A673 (cell line): ENCODE results near the gene KCNK3. TPM values are rescaled to one million over a fixed set of nuclear protein-coding genes. Genes with fewer than 3 reads are reported as not detected.

Source experiments
- BruUV-seq: library from RNA; stranded (reverse); fragments of 400-500 nt; replicated peaks from 2 replicates; lab custom pipeline; 2021; lab: Mats Ljungman, UMichigan
- CTCF ChIA-PET: fragments of 300-600 bp; sonication (Branson Sonifier 250); formaldehyde crosslinking; loops from one replicate; lab custom pipeline; 2022; ENCODE audit warnings: antibody characterized with exemption; lab: Charles Lee
- POLR2A ChIA-PET: fragments of 300-600 bp; sonication (Branson Sonifier 250); formaldehyde crosslinking; loops from one replicate; lab custom pipeline; 2022; ENCODE audit warnings: antibody characterized with exemption; ENCODE audit not compliant: low non-redundant PET; lab: Charles Lee
- DNase-seq: peaks from one replicate; pipeline ENCODE4 v3.0.0-alpha.2; 2015; ENCODE audit warnings: low spot score
- H3K27ac ChIP-seq: fragments of 200-600 bp; sonication (generic); 2 replicates; pipeline ENCODE4 v1.5.1; 2016; ENCODE audit warnings: mixed run types, low read depth, mild to moderate bottlenecking, mixed read lengths, antibody characterized with exemption, low read length; ENCODE audit not compliant: poor library complexity, severe bottlenecking
- H3K27me3 ChIP-seq: fragments of 200-600 bp; sonication (generic); replicated peaks from 2 replicates; pipeline ENCODE4 v1.6.1; 2017; ENCODE audit warnings: mixed run types, low read depth, mild to moderate bottlenecking, mixed read lengths, antibody characterized with exemption, low read length; ENCODE audit not compliant: insufficient read depth, poor library complexity
- H3K36me3 ChIP-seq: fragments of 200-600 bp; sonication (generic); 2 replicates; pipeline ENCODE4 v1.6.1; 2016; ENCODE audit warnings: mixed run types, mild to moderate bottlenecking, mixed read lengths, antibody characterized with exemption, low read length; ENCODE audit not compliant: insufficient read depth, poor library complexity, severe bottlenecking
- H3K4me1 ChIP-seq: fragments of 200-600 bp; sonication (generic); 2 replicates; pipeline ENCODE4 v1.6.1; 2017; ENCODE audit warnings: mixed run types, mild to moderate bottlenecking, mixed read lengths, antibody characterized with exemption, low read length; ENCODE audit not compliant: insufficient read depth, poor library complexity, severe bottlenecking
- H3K4me3 ChIP-seq: fragments of 200-600 bp; sonication (generic); 2 replicates; pipeline ENCODE4 v1.5.1; 2016; ENCODE audit warnings: low read depth, mixed run types, mild to moderate bottlenecking, mixed read lengths, low read length; ENCODE audit not compliant: poor library complexity, severe bottlenecking
- H3K9me3 ChIP-seq: fragments of 200-600 bp; sonication (generic); 2 replicates; pipeline ENCODE4 v1.6.1; 2016; ENCODE audit warnings: mixed run types, low read depth, mild to moderate bottlenecking, mixed read lengths, antibody characterized with exemption, low read length; ENCODE audit not compliant: poor library complexity, severe bottlenecking
- CTCF ChIP-seq: fragments of 300-800, 200-600 bp; sonication (generic); conservative IDR thresholded peaks from 2 replicates; pipeline ENCODE4 v1.5.1; 2017; ENCODE audit warnings: low read depth, mild to moderate bottlenecking, antibody characterized with exemption, low read length, moderate library complexity, mixed read lengths
- EZH2 ChIP-seq: fragments of 200-600 bp; sonication (generic); IDR thresholded peaks from 2 replicates; pipeline ENCODE4 v1.6.1; 2017; ENCODE audit warnings: borderline replicate concordance, low read depth, mild to moderate bottlenecking, mixed read lengths, antibody characterized with exemption, low read length; ENCODE audit not compliant: poor library complexity, severe bottlenecking
- intact Hi-C: fragments of 100-400 bp; cut with micrococcal nuclease; formaldehyde crosslinking; loops from one replicate; pipeline ENCODE4 v1.10.0; 2022; ENCODE audit not compliant: unreplicated experiment
- total RNA-seq: library from RNA; stranded (reverse); gene quantifications from 2 replicates; pipeline ENCODE4 v1.2.3, GENCODE V29; 2021

Gene KCNK3
- total RNA-seq, 1 experiment from 2014 or later = 0.13 TPM

- H3K27ac ChIP-seq = no peak overlapping the region
- H3K36me3 ChIP-seq = no peaks in the 10 kb centered on the region
- no peak overlapping the region for H3K4me3 ChIP-seq
- ChIA-PET CTCF (no interaction called here), POLR2A (no interaction called here)
- peaks cover 3% of the 10 kb centered on the region for H3K4me1 ChIP-seq
- H3K9me3 ChIP-seq = no peaks in the 10 kb centered on the region
- DNase-seq = no peak
- TF ChIP-seq CTCF = no peak
- TF ChIP-seq EZH2 = no peak
- intact Hi-C loops = no loop called here
- H3K27me3 ChIP-seq = no peaks in the 10 kb centered on the region
- BruUV-seq = no TSS peak
Measured at GRCh38 chr2:26674002-26674751, 18.3 kb upstream of the KCNK3 start.

DNA sequence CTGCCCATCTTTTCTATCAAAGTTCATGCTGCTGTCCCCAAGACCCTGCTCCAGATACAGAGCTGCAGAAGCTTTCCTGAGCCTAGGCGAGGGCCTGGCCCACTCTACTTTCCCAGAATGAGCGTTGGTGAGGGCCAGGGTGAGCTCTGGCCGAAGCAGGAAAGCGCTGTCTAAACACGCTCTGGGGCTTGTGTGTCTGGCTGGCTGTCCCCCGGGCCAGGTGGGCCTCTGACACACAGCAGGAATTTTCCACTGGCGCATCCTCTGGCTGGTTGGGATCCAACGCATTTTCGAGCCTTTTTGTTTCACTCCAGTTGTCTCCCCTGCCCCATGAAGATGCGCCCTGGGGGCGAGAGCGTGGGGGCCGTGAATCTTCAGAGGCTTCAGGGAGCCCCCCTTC, 17.8 kb upstream of the KCNK3 start:
- Histone ChIP-seq H3K27me3 (peaks cover 3% of the 10 kb centered on the region), H3K4me1 (peaks cover 3% of the 10 kb centered on the region), H3K9me3 (no peaks in the 10 kb centered on the region), H3K36me3 (no peaks in the 10 kb centered on the region), H3K4me3 (no peak overlapping the region), H3K27ac (no peak overlapping the region)
- no peak for DNase-seq
- BruUV-seq = no TSS peak
- TF ChIP-seq EZH2 (no peak), CTCF (no peak)
- CTCF ChIA-PET = no interaction called here
- intact Hi-C loops = no loop called here
- POLR2A ChIA-PET = no interaction called here

GRCh38 chr2:26675651-26676255, 16.8 kb upstream of the KCNK3 start:
- peaks cover 3% of the 10 kb centered on the region for H3K4me1 ChIP-seq
- ChIA-PET CTCF (no interaction called here), POLR2A (interaction anchor here (0.6 kb wide), 1 partner anchor 1404 kb away, joined by 3 read pairs; no protein-coding TSS in a partner anchor)
- peaks cover 3% of the 10 kb centered on the region for H3K27me3 ChIP-seq
- BruUV-seq = no TSS peak
- H3K36me3 ChIP-seq = no peaks in the 10 kb centered on the region
- intact Hi-C loops = no loop called here
- TF ChIP-seq CTCF = no peak
- TF ChIP-seq EZH2 = no peak
- no peak overlapping the region for H3K27ac ChIP-seq
- H3K4me3 ChIP-seq = no peak overlapping the region
- H3K9me3 ChIP-seq = no peaks in the 10 kb centered on the region
- DNase-seq = no peak
